ENCODE results near the gene CCDC187. TPM values are rescaled to one million over a fixed set of nuclear protein-coding genes. Genes with fewer than 3 reads are reported as not detected.
"Not testable (repeated sequence)": the region's sequence is repeated elsewhere in the genome, so short reads cannot be mapped to it uniquely, and the experiment has no call there.

CCDC187 gene
- polyA plus RNA-seq, 1 donor, result 0.06 TPM

DNA sequence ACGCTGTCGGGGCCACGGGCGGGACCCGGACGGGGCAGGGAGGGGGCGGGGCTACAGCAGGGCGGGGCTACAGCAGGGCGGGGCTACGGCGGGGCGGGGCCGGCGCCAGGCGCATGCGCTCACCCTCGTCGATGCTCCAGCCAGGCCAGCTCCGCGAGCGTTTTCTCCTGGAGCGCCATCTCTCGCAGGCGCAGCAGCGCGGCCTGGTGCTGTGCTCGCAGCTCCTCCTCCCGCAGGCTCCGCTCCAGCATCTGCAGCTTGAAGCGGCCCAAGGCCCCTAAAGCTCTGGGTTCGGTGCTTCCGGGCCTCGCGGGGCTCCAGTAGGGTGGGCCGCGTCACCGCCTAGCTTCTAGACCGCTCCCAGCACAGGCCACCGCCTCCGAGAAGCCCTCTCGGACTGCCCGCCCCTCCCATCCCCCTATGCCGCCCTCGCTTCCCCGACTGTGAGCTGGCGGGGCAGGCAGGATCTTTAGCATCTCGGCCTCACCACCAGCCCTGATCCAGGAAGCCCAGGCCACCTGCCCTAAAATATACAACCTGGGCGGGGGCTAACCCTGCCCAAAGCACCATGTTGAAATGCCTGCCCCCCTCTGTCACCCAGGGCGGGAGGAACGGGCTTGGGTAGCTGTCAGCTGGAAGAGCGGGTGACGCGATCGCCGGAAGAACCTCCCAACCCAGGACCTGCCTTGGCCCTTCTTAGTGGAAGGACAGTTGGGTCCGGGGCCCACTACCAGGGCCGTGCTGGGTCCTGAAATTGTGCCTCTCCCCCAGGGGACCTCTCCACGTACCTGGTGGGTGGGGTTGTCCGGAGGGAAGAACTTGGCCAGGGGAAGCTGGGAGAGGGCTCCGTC is 36.4 kb downstream of the CCDC187 start:
- peak; percentile 64 for DNase-seq (ENCODE audit: low read depth)

DNA sequence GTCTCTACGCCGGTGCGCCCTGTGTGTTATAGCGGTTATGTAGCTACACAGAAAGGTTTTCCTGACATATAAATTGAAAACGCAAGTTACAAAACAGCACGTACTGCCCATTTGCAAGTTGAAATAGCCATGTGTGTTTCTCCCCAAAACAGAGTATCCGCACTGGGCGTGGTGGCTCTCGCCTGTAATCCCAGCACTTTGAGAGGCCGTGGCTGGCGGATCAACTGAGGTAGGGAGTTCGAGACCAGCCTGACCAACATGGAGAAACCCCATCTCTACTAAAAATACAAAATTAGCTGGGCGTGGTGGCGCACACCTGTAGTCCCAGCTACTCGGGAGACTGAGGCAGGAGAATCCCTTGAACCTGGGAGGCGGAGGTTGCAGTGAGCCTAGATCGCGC is 37.3 kb downstream of the CCDC187 start:
- DNase-seq (ENCODE audit: low read depth), result not testable (repeated sequence)

DNA sequence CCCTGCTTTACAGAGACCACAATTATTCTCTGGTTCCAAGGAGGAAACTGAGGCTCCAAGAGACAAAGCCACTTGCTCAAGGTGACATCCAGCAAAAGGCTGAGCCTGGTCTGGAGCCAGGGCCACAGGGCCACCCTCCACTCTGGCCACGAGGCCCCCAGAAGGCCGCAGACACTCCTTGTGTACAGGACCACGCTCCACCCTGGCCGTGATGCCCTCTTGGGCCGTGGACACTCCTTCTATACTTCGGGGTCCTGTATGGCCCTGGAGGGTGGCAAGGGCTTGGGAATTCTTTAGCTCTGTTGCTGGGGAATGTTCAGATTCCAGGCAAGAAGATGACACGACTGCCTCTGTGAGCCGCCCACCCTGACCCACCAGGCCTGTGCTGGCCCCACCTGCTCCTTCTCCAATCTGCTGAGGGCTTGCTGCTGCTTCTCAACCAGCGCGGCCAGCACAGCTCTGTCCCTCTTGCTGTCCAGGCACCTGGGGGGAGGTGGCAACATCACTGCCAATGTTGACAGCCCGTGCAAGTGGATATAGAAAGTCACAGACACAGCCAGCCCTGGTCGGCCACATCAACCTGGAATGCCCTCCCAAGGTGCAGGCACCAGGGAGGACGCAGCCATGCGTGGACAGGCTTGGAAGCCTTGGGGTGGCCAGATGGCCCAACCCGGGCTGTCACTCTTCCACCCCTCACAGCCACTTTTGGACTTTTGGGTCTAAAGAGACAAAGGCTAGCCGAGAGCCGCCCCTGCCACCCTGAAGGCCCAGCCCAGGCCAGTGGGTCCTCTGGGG is 38.1 kb downstream of the CCDC187 start:
- no peak for DNase-seq (ENCODE audit: low read depth)

DNA sequence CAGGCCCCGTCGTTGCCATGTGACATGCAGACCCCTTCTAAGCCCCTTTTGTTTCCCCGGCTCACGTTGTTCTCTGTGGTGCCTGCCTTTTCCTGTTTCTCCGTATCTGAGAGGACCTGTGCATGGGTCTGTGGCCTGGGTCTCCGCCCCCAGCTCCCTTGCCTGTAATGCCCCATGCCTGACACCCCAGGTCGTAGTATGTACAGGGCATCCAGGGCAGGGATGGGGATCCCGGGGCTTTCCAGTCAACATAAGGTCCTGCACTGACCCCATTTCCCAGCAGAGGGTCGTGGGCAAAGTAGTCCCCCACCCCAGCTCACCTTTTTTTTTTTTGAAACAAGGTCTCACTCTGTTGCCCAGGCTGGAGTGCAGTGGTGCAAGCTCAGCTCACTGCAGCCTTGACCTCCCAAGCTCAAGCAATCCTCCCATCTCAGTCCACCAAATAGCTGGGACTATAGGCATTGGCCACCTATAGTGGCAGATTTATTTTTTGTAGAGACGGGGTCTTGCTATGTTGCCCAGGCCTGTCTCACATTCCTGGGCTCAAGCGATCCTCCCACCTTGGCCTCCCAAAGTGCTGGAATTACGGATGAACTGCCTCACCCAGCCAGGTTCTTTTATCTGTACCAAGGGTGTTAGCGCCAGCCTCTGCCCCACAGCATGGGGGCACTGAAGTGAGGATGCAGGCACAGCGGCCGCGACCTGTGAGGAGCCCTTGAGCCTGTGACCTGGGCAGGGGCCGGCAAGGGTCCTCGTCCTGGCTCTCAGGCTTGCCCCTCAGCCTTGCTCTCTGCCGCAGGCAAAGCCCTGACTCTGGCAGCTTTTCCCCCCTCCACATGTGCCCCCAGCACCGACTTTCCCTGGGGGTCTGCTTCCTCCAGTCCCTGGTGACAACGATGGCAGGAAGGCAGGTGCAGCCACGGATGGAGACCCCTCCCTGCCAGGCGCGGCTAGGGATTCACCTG is 39.2 kb downstream of the CCDC187 start:
- no peak for DNase-seq (ENCODE audit: low read depth)

DNA sequence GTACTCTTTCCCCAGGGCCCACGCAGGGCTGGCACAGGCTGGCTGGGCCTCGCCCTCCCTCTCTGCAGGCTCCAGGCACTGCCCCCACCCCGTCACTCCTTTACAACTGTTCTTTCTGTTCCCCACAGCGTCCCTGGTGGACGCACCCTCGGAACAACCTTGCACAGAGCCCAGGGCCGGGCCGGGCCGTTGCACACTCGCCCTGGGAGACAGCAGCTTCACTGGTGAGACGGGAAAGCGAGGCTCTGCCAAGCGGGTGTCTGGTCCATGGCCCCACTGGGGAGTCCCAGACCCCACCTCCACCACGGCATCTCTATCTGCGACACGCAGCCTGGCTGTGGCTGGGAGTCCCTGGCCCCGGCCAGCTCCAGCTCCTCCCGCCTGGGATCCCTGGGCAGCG is 39.9 kb downstream of the CCDC187 start:
- DNase-seq (ENCODE audit: low read depth), result no peak

DNA sequence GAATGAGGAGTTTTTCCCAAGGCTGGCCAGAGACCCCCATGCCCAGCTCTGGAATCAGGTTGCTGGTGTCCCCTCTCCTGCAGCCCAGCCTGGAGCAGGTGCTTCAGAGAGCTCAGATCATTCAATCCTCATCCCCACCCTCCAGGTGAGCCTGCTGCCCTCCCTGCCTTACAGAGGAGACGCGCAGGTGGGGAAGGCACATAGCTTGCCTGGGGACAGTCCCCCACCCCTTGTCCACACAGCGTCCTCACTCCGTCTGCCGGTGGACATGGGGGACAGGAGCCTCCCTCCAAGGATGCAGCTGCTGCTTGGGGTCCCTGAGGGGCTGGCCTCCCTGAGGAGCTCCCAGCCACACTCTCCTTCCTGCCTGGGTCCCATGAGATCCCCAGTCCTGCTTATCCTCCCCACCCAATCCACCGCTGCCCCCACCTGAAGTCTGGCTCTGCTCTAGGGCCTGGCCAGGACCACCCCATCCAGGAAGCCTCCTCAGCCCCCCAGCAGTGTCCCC is 41.2 kb downstream of the CCDC187 start:
- no peak for DNase-seq (ENCODE audit: low read depth)

DNA sequence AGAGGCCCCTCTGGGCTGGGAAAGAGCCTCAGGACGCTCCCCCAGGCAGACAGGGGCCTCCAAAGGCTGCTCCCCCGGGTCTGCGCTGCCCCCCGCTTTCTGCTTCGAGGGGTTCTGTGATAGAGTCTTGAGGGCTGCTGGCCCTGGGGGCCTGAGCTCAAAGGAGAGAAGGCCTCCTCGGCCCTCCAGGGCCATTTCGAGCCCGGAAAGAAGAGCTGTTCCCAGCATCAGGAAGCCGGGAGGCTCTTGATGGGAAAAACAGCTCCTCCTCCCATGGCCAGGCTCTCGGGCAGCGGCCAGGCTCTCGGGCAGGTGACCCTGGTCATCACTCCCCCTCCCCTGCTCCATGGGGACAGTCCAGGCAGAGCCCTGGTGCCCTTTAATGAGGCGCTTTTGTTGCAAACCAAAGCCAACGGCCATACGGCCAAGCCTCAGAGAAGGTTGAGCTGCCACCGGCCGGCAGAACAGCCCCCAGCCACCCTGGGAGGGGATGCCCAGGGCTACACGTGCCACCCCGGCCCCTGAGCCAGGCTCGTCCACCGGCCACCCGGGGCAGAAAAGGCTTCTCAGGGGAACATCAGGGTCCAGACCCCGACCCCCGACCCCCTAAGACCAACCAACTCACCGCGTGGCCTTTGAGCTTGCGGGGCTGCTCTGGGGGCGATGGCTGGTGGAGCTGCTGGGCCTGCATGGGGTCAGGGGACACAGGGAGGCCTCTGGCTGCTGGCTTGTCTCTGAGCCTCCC is 42.0 kb downstream of the CCDC187 start:
- no peak for DNase-seq (ENCODE audit: low read depth)

DNA sequence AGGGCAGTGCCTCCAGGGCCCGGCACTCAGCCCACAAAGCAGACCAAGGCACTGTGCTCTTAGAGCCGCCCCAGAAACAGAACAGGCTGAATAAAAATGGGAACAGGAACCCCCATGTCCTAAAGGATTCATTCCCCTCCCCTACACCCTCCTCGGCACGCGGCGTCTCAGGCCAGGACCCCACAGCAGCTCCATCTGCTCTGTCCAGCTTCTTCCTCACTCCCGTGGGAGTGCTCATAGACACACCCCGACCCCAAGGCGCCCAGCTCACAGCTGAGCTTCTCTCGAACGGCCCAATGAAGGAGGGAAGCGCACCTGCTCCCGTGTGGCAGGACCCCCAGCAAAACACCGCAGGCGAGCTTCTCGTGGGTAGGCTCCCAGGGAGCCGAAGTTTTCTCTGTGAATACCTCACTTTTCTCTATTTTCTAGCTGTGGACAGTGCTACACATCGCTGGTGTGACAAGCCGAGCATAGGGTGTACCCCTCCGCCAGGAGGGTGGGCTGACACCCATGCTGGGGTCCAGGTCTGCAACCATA is 42.9 kb downstream of the CCDC187 start:
- no peak for DNase-seq (ENCODE audit: low read depth)

DNA sequence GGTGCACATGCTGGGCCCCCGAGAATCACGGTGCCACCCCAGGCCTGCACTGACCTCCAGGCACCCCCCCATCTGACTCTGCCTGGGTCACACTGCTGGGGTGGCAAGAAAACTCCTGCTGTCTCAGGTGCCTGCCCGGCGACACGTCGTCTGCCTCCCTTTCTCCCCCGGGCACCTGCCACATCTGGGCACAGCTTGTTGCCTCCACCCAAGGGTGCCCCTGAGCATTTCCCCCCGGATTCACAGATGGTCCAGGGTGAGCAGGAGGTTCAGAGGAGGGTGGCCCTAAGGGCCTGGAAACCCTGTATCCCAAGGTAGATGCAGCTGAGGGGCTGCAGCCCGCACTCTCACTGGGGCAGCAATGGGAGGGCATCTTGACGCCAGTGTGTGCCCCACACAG is 43.4 kb downstream of the CCDC187 start:
- DNase-seq (ENCODE audit: low read depth), result no peak

DNA sequence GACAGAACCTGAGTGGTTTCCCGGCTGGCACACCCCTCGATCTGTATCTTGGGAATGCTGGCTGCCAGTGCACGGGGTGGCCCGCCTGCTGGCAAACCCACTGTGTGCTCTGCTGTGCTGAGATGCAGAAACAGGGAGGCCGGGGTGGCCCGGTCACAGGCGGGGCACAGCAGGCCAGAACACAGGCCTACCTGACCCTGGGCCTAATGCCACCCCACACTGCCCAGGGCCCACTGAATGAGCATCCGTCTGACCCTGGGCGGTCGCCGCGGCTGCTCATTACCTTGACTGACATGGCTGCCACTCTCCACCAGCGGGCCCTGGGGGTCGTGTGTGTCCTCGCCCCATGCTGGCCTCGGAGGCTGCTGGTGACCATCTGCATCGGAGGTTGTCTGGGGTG is 44.1 kb downstream of the CCDC187 start:
- no peak for DNase-seq (ENCODE audit: low read depth)

DNA sequence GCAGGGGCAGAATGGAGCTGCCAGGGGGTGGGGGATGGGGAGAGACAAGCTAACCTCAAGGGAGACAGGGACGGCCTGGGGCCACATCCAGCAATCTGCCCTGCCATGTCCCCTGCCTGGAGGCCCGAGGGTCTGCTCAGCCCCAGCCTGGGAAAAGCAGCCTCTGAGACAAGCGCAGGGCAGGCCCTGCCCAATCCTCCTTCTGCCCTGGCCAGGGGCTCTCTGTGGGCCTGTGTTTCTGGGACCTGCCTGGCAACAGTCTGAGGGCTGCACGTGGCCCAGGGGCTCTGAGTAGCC is 44.4 kb downstream of the CCDC187 start:
- no peak for DNase-seq (ENCODE audit: low read depth)

DNA sequence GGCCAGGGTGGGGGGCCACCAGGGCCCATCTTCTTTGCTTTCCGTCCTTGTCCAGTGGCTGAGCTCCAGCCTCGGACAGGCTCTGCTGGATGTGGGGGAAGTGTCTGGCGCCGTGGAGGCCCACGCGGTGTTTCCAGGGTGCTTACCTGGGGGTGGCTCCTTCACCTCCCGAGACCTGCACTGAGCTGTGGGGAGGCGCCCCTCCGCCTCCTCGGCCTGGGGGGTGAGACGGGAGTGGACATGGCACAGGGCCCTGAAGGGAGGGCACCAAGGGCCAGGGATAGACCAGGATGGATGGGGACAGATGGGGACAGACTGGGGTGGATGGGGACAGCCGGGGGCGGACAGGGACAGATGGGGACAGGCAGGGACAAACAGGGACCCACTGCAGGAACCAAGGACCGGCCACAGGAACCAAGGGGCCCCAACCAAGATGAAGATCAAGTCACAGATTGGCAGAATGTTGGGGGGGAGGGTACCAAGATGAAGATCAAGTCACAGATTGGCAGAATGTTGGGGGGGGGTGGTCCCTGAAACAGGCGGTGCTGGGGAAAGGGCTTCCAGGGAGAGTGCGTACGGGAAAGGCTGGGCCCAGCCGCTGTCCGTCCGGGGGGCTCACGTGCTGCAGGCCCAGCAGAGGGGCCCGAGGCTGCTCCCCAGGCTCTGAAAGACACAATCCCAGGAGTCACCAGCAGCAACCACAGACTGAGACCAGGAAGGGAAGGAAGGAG is 44.9 kb downstream of the CCDC187 start:
- no peak for DNase-seq (ENCODE audit: low read depth)

DNA sequence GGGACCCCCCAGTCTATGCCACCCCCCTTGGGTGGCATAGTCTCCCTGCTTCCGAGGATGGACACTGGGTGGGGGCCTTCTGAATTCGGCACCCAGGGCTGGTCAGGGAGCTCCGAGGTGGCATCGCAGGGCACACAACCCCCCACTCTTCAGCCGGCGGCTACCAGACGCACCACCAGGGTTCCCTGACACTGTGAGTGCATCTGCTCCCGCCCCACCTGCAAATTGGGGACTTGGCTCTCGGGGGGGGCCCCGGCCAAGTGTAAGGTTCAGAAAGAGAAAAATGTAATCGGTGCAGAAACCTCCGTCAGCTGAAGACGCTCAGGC is 45.6 kb downstream of the CCDC187 start:
- DNase-seq (ENCODE audit: low read depth), result no peak

DNA sequence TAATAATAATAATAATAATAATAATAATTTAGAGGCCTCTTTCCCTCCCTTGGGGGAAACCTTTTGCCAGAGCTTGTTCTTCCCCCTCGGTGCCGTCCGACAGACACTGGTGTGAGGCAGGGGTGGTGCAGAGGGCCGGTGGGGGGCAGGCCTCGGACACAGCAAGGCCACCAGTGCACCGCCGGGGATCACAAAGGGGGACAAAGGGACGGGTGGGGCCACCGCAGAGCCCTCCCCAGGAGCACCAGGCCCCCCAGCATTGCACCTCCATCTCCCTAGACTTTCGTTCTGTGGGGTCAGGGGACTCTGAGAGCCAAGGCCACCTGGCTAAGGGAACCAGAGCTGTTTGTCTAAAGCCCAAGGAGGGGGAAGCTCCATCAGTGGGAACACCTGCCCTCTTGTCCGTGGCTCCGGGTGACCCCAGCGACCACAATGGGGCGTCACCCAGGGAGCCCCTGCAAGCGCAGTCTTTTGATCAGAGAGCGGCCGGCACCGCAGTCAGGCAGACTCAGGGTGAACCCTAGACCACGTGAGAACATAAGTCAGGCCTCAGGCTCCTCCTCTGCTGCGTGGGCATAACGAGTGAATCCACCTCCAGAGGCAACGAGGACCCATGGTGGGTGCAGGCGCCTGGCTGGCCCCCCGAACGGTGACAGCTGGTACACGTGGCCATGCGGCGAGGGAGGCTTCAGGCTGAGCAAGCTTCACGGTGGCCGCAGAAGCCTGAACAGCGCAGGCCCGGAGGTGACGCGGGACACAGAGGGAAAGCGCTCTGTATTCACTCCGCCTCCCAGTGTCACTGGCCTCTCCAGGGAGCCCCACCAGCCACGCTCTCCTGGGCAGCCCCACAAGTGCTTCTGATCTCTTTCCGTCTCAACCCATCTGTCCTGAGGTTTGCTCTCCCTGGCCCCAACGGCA is 46.3 kb downstream of the CCDC187 start:
- DNase-seq (ENCODE audit: low read depth), result no peak

DNA sequence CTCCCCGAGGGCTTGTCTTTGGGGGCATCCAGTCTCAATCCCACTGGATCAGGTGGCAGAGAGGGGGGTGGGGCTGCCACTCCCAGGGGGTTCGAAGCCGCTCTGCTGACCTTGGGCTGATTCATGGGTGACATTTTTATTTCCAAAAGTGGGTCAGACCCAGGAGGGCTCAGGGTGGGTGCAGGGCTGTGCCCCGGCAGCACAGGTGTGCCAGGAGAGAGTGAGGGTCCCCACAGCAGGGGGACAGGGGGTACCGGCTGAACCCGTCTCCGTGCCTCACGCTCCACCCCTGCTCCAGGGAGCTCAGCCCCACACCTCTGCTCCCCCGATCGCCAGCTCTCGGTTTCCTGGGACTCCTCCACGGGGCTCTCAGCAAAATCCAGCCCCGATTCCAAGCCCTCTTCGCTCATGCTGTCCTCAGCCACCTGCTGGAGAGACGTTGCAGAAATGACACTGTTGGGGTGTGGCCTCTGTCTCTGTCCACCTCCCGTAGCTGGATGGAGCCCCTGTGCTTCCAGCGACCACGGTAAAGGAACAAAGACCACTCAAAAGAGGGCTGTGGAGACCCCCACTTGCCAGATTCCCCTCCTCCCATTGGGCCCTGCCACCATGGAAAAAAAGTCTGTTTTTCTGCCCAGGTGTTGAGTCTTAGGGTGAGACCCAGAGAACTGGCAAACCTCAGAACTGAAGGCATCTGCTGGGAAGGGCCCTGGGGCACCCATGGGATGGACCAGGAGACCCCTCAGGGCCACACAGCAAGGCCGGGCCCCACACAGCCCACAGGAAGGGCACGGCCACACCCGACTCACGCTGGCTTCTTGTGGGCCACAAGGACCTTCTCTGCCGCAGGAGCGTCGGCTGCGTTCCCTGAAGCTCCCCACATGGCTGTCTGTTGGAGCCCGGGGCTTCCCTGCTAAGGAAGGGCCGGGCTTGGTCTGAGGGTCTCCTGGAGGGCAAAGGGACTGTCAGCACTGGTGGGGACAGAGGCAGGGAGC is 47.7 kb downstream of the CCDC187 start:
- DNase-seq (ENCODE audit: low read depth), result no peak

DNA sequence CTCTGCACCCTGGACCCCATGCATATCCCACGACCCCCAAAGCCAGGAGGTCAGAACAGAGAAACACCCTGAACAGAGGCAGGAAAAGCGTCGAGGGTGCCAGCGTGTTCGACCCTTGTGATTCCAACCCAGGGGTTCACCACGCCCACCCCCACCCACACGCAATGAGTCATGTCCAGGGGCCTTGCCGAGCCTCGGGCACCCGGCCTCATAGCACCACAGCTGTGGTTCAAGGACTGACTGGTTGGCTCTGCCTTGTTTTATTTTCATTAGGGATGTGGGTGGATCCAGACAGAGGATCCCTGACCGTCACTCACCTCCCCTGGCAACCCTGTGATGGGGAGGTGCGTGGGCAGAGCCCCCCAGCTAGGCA is 48.7 kb downstream of the CCDC187 start:
- no peak for DNase-seq (ENCODE audit: low read depth)

DNA sequence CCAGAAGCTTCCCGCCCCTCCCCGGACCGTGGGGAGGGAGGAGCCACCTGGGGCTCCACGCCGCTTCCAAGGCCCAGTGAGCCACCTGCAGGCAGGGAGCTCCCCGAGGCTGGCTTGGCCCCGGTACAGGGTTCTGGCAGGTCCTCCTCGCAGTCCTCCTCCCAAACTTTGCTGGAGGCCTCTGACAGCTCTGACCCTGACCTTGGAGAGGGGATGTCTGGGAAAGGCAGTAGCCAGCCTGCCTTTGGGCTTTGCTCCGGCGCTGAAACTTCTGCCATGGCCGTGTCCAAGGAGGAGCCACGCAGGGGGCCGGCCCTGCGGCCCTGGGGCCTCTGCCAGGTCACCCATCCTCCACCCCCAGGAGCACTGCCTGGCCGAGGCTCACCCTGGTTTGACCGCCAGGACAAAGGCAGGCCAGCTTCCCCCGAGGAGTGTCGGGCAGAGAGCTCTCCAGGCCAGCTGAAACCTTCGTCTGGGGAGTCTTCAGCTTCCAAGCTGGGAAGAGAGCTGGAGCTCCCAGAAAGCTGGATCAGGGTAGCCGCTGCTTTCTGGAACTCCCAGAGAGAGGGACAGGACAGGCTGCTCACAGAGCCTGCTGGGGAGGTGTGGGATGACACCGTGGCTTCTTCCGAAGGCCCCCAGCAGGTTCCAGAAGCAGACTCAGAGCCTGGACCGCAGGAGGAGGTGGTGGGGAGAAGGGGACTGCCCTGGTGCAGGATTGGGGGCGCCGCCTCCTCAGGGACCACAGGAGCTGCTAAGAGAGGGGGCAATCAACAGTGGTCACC is 49.3 kb downstream of the CCDC187 start:
- no peak for DNase-seq (ENCODE audit: low read depth)
